ENCODE results near the gene NOL9.

Gene NOL9

DNA sequence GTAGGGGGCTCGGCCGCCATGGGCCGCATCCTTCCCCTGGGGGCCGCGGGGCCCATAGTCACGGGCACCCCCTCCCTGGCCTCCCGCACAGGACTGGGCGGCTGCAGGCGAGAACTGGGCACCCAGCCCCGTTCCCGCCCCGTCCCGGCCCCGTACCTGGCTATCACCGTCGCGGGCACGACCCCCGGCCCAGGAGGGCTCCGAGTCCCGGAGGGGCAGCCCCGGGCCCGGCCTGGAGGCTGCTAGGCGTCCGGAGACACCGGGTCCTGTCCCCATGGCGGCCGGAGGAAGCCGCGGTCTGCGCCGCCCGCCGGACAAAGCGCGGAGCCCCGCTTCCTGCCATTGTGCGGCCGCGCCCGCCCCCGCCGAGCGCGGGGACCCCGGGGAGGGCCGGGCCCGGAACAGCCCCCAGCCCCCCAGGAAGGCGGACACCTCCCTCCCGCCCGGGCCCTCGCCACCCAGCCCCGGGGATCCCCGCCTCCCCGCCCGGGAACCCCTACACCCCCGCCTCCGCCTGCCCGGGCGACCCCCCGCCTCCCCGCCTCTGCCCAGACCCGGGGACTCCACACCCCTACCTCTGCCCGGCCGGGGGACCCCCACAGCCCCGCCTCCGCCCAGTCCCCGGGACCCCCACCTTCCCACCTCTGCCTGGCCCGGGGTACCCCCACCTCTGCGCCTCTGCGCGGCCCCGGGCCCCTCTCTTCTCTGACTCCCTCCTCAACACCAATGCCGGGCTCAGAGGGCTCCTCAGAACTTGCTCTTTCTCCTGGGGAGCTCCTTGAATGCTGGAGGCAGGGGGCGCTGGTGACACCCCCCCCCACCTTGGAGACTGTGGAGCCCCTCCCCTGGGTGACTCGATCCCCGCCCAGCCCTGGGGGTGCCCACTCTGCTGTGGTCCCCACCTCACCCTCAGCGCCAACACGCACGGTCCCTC, 68.9 kb downstream of the NOL9 start:
- DNase-seq: no peak

DNA sequence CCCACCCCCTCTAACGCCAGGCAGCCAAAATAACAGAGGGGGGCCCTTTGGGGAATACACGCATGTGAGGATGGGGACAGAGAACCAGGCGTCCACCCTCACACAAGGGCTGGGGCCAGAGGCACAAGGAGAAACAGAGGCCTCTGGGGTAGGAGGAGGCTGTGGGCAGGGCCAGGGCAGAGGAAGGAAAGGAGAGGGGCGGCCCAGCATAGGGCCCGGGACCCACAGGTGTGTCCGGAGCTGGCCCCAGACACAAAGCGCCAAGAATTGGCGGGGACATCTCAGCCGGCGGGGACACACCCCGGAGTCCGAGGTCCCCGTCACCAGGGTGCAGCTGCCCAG, 69.5 kb downstream of the NOL9 start:
- DNase-seq: no peak

DNA sequence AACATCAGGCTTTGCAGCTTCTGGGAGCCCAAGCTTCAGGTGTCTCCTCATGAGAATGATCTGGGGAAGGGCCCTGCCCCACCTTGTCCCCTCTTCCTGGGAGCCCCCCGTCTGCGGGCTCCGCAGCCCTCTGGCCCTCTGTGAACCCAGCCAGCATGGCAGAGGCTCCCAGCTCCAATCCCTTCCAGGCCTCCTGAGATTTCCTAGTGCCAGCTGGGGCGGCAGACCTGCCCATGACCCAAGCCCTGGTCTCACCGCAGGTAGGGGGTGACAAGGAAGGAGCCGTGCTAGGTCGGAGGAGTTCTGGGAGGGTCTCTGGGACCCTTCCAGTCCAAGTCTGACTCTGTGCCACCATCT, 70.6 kb downstream of the NOL9 start:
- no peak for DNase-seq

DNA sequence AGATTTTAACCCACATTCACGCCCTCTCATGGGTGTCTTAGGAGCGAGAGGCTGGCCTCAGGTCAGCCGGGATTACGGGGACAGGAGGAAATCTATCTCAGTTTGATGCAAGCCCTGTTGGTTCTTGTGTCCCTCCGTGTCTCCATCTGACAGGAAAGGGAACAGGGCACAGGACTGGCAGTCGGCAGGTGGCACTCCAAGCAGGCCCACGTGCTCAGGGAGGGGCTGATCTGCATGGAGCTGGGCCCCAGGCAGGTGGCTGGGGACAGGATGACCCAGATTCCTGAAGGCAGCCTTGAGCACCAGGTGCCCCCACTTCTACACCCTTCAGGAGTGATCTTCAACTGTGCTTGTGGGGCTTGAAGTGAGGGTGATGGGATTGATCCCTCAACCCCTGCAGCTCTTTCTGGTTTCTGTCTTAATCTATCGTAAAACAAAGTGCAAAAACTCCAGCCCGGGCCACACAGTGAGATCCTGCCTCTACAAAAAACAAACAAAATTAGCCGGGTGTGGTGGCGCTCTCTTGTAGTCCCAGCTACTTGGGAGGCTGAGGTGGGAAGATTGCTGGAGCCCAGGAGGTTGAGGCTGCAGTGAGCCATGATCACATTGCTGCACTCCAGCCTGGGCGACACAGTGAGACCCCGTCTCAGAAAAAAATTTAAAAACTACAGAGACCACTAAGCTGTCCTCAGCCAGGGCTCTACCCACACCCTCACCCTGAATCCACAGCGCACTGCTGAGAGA, 71.1 kb downstream of the NOL9 start:
- DNase-seq: no peak

DNA sequence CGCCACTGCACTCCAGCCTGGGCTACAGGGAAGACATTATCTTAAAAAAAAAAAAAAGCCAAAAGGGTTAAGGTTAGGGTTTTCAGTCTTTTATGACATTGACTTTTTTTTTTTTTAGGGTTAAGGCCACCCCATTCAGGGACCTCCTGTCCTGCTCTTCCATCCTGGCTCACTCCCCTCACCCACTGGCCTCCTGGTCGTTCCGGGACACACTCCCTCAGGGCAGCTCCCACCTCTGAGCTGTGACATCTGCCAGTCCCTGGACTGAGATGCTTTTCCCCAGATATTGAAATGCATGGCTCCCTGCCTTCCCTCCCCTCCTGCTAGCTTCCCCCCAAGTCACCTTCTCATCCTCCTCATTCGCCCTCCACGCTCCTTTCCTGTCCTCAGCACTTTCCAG, 72.5 kb downstream of the NOL9 start:
- DNase-seq: no peak

DNA sequence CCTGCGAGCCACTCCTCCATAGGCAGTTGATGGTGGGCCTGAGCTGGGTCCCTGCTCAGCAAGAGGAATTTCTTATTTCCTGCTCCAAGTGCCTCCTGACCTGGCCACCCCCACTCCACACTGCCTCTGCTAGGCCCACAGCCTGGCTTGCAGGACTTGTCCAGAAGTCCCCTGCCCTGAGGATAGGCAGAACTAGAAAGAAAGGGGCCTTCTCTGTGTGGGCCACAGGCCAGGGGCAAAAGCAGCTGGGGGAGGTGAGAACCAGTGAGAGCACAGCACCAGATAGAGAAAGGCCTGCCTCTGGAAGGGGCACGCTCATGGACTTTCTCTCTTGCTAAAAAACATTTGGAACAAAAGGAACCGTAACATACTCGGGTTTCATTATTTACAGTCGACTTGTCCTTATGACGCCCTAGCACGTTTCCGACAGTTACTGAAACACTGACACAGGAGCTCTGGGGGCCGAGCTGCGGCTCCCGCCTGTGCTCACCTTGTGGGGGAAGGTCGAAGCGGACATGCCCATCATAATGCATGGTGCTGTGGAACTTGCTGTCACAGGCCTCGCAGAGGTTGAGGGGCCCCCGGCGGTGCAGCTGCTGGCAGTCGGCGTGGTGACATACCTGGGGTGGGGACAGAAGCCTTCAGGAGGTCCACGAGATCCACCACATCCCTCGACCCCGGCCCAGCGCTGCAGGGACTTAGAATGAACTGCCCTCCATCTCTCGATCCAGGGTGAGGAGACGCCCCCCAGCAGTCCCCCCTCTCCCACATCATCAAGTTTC, 77.1 kb downstream of the NOL9 start:
- no peak for DNase-seq

DNA sequence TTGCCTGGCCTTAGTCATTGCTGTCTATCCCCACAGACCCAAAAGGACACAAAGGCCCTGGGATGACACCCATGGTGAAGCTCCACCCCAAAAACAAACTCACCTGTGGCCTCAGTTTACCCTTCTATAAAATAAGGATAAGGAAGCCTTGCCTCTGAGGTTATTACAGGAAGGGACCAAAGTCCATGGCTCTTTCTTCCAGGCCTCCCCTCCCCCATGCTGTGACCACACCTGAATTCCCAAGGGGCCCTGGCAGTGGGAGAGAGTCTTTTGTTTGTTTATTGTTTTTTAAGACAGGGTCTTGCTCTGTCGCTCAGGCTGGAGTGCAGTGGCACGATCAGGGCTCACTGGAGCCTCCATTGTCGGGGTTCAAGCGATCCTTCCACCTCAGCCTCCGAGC, 77.8 kb downstream of the NOL9 start:
- no peak for DNase-seq

DNA sequence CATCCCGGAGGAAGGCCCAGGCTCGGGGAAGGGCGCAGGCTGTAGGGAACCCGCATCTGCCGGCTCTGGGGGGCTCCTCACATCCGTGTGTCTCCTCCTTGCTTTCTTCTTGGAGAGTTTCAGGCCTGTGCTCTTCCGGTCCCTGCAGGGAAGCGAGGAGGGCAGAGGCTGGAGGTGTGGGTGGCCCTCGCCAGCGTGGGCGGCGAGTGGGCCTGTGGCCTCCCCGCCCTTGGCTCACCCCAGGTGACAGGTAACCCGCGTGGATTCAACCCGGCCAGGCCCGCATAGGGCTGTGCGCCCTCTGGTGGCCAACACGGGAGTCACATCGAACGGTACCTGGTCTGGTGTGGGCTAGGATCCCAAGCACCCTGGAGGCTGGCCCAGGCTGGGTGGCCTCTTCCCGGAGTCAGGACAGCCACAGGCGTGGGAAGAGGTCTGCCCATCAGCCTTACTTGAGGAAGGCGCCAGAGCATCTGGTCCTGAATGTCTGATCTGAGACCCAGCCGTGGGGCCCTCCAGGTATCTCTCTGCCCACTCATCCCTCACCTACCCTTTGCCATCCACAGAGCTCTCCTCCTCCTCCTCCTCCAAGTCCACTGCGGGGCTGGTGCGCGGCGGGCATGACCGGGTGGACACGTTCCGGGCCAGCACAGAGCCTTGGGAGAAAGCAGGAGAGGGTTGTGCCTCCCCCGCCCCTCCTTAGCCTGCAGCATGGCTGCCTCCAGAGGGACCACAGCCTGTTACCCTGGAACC, 78.8 kb downstream of the NOL9 start:
- peak; percentile 77 to 80 for DNase-seq

DNA sequence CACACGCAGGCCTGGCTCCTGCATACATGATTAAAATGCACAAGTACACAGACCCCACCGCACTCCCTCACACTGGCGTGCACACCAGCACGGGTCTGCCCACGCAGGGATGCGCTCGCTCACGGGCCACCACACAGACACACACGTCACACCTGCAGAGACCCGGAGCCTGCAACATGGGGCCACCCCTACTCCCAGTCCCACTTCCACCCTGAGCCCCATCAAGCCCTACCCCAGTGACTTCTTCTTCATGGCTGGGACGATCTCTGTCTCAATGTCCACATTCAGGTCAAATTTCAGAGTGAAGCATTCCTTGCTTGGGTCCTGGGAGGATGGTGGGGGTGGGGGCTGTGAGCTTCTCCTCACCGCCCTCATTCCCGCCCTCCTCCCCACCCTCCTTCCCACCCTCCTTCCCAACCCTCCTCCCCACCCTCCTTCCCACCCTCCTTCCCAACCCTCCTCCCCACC, 79.5 kb downstream of the NOL9 start:
- DNase-seq: no peak

DNA sequence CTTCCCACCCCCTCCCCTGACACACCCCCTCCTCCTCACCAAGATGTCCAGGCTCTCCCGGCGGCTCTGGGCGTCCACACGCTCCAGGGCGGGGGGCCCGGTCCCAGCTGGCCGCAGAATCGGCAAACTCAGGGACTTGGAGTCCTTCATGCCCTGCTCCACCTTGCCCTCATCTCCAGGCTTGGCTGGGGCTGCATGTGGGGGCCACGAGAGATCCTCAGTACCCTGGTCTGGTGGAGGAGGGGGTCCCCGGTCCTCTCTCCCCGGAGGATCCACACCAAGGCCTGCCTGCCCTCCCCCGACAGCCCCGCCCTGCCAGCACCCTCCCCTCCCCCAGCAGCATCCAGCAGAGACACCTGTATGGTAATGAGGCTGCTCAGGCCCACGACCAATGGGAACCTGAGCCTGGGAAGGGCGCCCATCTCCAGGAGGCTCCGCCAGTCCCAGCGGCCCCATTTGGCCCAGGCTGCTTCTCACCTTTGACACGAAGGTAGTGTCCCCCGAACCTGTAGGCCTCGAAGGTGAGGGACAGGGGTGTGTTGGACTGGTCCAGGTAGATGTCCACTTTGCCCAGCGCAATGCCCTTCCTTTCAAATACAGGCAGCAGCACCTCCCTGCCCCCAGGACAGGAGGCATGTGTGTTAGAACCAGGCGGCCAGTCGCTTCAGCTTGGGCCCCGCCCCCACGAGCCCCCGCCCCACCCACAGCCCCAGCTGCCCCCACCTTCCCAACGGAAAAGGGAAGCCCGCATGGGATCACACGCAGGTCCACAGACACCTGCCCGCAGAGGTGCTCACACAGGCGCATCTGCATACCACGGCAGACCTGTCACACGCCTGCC, 80.1 kb downstream of the NOL9 start:
- no peak for DNase-seq

DNA sequence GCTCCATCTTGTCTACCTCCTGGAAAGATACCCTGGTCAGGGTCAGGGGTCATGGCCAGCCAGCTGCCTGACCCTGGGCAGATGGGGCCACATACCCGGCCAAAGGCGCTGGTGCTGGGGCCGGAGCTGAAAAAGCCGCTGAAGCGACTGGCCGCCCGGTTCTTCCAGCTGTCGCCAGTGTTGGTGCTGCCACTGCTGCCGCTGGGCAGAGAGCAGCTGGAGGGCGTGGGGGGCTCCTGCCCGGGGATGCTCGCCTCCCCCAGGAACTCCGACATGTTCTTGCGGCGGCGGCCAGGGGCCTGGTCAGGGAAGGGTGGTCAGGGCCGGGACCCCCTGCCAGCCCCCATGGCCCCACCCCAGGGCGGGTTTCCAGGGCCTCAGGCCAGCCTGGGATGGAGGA, 81.2 kb downstream of the NOL9 start:
- no peak for DNase-seq

DNA sequence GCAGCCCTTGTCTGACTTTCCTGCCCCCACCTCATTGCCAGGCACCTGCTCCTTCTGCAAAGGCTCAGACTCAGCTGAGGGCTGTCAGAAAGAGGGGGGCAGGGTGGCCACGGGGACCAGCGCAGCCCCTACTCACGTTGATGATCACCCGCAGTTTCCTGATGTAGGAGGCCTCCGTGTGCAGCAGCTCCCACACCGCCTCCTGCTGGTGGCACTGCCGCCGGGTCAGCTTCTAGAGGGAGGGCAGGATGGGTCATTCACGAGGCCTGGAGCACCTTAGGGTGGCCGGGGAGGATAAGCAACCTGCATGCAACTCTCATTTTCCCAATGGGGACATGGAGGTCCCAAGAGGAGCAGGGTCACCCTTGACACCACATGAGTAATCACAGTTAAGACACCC, 81.9 kb downstream of the NOL9 start:
- no peak for DNase-seq

DNA sequence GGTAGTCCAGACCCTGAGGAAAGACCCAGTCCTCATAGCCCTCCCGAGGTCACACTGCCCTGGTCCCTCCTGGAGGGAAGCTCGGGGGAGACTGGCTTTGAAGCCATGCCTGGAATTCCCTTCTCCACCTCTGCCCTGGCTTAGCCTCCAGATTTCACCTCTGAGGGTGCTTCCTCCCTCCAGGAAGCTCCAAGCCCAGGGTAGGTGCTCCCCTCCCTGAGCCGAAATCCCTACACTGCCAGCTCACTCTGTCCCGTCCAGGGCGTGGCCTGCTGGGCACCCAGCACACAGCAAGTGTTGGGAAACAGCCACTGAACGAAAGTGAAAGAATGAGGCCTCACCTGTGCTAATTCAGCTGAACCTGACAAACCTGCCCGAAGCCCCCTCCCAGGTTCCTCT, 82.3 kb downstream of the NOL9 start:
- no peak for DNase-seq
